GM11168 (cell line): Measurements from ENCODE around the gene MYO1D.
"Not testable (repeated sequence)": the region's sequence is repeated elsewhere in the genome, so short reads cannot be mapped to it uniquely, and the experiment has no call there.

Experiments
- in situ Hi-C: fragments of 300-500 bp; cut with MboI; formaldehyde crosslinking; loops from one replicate; pipeline ENCODE4 v1.12.0; 2022; ENCODE audit warnings: low sequenced_read_pairs; ENCODE audit not compliant: unreplicated experiment

Gene MYO1D

GRCh38 chr17:32746280-32746679 is 130.6 kb downstream of the MYO1D start:
- in situ Hi-C loops = no loop called here

- in situ Hi-C loops = no loop called here
Measured at GRCh38 chr17:32742681-32743538, 134.0 kb downstream of the MYO1D start.

- in situ Hi-C loops = no loop called here
Measured at GRCh38 chr17:32741381-32741780, 135.5 kb downstream of the MYO1D start.

GRCh38 chr17:32739722-32740121 is 137.2 kb downstream of the MYO1D start:
- in situ Hi-C loops = no loop called here

- in situ Hi-C loops = not testable (repeated sequence)
Measured at GRCh38 chr17:32739151-32739550, 137.8 kb downstream of the MYO1D start.

GRCh38 chr17:32733401-32733800 is 143.5 kb downstream of the MYO1D start:
- in situ Hi-C loops = no loop called here

GRCh38 chr17:32732900-32733299 is 144.0 kb downstream of the MYO1D start:
- in situ Hi-C loops = no loop called here

- in situ Hi-C loops = no loop called here
Measured at GRCh38 chr17:32732296-32732642, 144.7 kb downstream of the MYO1D start.

GRCh38 chr17:32731556-32732295 is 145.2 kb downstream of the MYO1D start:
- in situ Hi-C loops = no loop called here

- in situ Hi-C loops = no loop called here
Measured at GRCh38 chr17:32727681-32728080, 149.2 kb downstream of the MYO1D start.

- in situ Hi-C loops = no loop called here
Measured at GRCh38 chr17:32725697-32726096, 151.2 kb downstream of the MYO1D start.

- in situ Hi-C loops = no loop called here
Measured at GRCh38 chr17:32723310-32723955, 153.5 kb downstream of the MYO1D start.

GRCh38 chr17:32722733-32723132 is 154.2 kb downstream of the MYO1D start:
- in situ Hi-C loops = no loop called here

GRCh38 chr17:32720671-32721070 is 156.3 kb downstream of the MYO1D start:
- in situ Hi-C loops = no loop called here

GRCh38 chr17:32719689-32720088 is 157.2 kb downstream of the MYO1D start:
- in situ Hi-C loops = no loop called here

- in situ Hi-C loops = not testable (repeated sequence)
Measured at GRCh38 chr17:32714922-32715321, 162.0 kb downstream of the MYO1D start.

GRCh38 chr17:32714206-32714605 is 162.7 kb downstream of the MYO1D start:
- in situ Hi-C loops = not testable (repeated sequence)

GRCh38 chr17:32713081-32713480 is 163.8 kb downstream of the MYO1D start:
- in situ Hi-C loops = no loop called here

GRCh38 chr17:32709562-32709961 is 167.4 kb downstream of the MYO1D start:
- in situ Hi-C loops = no loop called here

- in situ Hi-C loops = no loop called here
Measured at GRCh38 chr17:32701871-32702270, 175.1 kb downstream of the MYO1D start.

GRCh38 chr17:32699247-32699646 is 177.7 kb downstream of the MYO1D start:
- in situ Hi-C loops = no loop called here
